Uterus (tissue), 2 donors: ENCODE data around the gene SYT2.

Experiments used
- CTCF ChIP-seq, 4 experiments: fragments of 200-600 bp in 2 of 4; fragments of 450-650 bp in 2 of 4; sonication (generic) in 2 of 4; IDR thresholded peaks; one replicate each; pipeline ENCODE4 v1.5.1; 2016 to 2019; ENCODE audit warnings: antibody characterized with exemption in 4 of 4, mild to moderate bottlenecking in 2 of 4, moderate library complexity in 1 of 4
- POLR2A ChIP-seq, 2 donors: fragments of 450-650 bp; IDR thresholded peaks; one replicate each; pipeline ENCODE4 v1.6.1; 2016; ENCODE audit warnings: antibody characterized with exemption in 2 of 2, mild to moderate bottlenecking in 1 of 2, moderate library complexity in 1 of 2

GRCh38 chr1:202713110-202713509 lies 2.9 kb upstream of the SYT2 start:
- TF ChIP-seq CTCF (IDR thresholded peaks at IDR 0.05) = no peak
- no peak for TF ChIP-seq POLR2A (IDR thresholded peaks at IDR 0.05)
